HG03045 (cell line): ENCODE measurements around the gene SCNN1G.
A peak's percentile ranks its signal among the peaks of the same experiment; 100 is the strongest.
"Not testable (repeated sequence)": the region's sequence is repeated elsewhere in the genome, so short reads cannot be mapped to it uniquely, and the experiment has no call there.

Experiments used
- ATAC-seq: cut with Tn5 transposase; IDR thresholded peaks from one replicate; pipeline ENCODE4 v1.9.1; 2021; ENCODE audit warnings: mild to moderate bottlenecking, moderate library complexity; ENCODE audit not compliant: unreplicated experiment

The SCNN1G gene, protein sequence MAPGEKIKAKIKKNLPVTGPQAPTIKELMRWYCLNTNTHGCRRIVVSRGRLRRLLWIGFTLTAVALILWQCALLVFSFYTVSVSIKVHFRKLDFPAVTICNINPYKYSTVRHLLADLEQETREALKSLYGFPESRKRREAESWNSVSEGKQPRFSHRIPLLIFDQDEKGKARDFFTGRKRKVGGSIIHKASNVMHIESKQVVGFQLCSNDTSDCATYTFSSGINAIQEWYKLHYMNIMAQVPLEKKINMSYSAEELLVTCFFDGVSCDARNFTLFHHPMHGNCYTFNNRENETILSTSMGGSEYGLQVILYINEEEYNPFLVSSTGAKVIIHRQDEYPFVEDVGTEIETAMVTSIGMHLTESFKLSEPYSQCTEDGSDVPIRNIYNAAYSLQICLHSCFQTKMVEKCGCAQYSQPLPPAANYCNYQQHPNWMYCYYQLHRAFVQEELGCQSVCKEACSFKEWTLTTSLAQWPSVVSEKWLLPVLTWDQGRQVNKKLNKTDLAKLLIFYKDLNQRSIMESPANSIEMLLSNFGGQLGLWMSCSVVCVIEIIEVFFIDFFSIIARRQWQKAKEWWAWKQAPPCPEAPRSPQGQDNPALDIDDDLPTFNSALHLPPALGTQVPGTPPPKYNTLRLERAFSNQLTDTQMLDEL

DNA sequence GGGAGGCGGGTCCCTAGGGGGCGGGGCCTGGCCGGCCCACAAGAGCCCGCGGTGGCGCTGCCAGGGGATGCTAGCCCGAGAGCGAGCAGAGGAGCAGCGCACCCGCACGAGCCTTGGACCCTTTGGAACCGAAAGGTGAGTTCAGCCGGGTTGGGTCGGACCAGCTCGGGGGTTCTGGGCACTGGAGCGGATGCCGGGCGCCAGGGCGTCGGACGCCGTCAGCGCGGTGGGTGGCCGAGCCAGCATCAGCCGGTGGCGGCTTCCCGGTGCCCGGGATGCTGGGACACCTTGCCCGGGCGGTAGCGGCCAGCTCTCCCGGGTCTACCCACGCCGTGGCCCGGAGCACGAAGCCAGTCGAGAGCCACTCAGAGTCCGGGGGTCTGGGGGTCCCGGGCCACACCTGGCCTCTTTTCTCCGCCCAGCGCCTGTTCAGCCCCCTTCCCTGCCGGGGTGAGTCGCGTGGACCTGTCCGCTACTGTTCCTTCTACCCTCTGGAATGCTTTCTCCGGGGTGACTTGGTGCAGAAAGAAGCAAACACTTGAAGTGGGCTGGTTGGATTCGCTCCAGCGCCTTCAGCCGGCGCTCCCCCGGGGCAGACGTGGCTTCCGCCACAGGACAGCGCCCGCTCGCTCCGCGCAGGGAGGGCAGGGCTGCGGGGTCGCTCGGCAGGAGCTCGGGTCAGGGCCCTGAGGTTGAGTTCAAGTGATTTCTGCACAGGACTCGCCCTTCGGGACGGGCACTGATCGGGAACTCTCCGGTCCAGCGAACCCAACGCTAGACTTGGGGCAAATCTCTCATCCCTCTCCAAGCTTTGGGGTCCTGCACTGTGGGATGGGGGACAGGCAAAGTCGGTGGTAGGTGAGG, at the start of gene SCNN1G:
Gene SCNN1G (plus strand): TSS at position 67 of the 864 bp plus-strand sequence. CDS start 3,527 bp downstream, outside the sequence.
- peak; percentile 24 for ATAC-seq

DNA sequence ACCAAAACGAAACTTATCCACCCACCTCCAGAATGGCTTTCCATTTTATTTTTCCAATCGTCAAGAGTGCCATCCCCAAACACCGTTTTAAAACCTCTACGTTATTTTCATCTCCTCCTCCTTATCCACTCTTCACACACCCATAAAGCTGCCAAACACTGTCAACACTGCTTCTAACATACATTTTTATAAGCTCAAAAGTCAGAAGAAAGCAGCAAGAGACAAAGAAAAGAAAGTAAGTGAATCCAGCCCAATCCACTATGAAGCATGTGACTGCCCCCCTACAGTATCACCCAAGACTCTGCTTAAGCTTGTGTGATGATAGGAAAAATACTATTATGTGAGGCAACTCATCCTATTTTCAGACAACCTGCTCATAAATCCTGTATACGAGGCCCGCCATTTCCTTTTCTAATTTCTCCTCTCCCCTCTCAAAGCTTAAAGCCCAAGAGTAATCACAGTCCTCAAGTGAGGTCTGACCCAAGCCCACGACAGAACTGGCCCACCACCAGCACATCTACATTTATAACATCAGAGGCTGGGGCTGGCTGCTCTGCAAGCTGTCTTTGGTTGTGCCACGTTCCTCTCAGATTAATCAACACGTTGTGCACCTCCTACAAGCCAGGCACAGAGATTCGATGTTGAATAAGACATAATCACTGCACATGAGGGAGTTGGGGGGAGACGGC, 49.6 kb upstream of the SCNN1G start:
- ATAC-seq: no peak

DNA sequence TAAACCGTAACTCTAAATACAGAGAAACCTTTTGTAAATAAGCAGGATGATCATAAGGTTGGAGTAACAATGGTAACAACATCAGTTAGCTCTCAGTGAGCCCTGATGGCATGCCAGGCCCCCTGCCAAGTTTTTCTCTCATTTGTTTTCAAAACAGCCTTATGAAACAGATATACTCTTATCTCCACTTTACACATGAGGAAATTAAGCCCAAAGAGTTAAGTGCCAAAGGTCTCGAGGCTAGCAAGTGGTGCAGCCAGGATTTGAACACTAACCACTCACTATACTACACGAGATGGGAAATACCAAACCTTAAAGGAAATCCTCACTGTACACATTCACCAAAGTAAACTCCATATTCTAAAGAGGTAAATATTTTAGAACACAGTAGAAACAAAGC, 48.3 kb upstream of the SCNN1G start:
- ATAC-seq: no peak

DNA sequence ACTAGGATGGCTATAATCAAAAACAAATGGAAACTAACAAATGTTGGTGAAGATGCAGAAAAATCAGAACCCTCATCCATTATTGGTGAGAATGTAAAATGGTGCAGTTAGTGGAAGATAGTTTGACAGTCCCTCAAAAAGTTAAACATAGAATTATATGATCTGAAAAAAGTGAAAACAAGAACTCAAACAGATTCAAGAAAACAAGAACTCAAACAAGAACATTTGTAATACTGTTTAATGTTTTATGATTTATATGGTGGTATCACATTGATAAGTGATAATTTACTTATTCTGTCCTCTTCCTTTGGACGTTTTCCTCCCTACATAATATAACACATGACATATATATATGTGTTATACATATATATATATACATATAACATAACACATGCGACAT, 45.3 kb upstream of the SCNN1G start:
- no peak for ATAC-seq

DNA sequence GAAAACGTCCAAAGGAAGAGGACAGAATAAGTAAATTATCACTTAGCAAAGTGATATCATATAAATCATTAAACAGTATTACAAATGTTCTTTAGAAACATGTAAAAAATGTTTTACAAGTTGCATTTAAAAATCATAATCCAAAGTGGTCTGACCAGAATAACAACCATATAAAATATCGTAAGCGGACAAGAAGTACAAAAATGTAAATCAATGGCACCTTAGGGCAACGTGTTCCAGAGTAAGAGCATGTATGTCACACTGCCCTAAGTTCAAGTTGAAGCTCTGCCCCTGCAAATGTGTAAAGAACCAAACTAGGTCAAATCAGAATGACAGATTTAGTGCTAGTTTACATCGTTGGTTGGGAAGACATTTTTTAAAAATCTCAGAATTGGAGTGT, 44.7 kb upstream of the SCNN1G start:
- no peak for ATAC-seq

DNA sequence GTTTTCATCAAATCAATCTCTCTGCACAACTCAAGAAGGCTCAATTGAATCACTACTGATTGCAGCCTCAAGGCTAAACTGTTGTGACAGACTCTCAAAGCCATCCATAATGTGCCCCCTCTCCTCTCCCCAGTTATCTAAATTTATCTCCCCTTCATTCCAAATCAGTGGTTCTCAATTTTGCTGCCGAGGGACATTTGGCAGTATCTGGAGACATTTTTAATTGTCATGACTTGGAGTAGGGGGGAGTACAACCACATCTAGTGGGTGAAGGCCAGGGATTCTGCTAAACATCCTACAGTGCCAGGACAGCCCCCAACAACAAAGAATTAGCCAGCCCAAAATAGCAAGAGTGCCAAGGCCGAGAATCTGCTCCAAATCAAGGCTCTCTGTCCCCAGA, 42.4 kb upstream of the SCNN1G start:
- no peak for ATAC-seq

DNA sequence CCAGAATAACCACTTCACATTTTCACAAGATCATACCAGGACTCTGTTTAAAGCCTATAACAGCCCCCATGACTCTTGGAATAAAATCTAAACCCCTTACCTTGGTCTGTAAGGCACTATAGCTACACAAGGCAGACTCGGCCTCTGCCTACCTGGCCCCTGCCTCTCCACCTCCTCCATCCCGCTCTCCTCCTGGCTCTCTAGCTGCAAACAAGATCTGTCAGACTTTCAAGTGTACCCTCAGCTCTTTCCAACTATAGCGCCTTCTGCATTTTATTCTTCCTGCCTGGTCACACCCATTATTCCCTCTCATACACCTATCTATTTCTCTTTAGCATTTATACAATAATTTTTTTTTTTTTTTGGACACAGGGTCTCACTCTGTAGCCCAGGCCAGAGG, 41.5 kb upstream of the SCNN1G start:
- ATAC-seq: no peak

DNA sequence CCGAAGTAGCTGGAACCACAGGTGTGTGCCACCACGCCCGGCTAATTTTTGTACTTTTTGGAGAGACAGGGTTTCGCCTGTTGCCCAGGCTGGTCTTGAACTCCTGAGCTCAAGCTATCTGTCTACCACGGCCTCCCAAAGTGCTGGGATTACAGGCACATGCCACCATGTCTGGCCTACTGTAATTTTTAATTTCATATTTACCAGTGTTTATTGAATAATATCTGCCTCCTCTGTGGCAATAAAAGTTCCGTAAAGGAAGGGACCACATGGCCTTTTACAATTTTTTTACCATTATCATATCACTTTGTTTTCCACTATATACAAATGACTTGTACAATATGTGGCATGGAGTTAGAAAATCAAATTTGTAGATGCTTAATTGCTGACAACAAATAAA, 41.0 kb upstream of the SCNN1G start:
- ATAC-seq: no peak

DNA sequence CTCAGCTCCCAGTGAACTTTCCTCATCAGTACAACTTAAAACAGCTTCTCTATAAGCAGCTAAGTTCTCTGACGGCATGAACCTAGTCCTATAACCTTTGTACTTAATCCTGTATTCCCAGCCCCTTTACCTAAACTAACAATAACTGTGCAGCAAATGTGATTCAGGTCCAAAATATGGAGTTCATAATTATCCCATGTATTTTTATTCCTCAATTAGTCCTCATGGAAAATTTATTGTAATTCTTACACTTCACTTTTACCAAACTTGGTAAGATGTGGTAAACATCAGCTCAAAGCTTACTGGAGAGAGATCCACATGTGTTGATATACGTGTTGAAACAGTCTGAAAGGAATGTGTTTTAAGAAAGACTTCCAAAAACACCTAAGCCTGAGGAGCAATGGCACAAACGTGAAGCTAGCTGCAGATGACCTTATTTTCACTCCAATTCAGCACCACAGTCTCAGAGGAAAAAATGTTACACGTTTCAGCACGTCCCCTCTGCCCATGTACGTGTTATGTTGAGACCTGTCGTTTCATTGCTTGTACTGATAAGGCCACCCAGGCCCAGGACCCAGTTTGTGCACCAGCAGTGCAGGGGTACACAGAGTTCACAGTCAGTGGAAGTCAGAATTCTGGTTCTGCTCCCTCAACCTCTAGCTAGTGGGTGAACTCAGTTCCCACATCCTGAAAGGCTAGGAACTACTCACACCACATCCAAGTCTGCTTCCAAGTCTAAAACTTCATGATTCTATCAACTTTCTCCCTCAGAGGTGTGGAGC, 40.4 kb upstream of the SCNN1G start:
- ATAC-seq: no peak

DNA sequence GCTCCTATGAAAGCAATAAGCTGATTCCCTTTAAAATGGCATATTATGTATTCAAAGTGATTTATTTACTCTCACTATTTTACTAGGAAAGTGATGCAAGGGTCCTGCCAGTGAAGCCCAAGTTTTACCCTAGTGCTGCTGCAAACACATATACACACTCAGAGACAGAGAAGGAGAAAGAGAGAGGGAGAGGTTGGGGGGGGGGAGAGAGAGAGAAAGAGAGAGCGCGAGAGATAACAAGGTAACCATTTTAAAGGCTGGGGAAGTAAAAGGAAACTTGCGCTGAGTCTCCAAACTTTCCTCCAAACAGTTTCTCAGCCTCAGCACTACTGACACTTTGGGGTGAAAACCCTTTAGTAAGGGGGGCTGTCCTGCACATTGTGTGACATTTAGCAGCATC, 39.2 kb upstream of the SCNN1G start:
- no peak for ATAC-seq

DNA sequence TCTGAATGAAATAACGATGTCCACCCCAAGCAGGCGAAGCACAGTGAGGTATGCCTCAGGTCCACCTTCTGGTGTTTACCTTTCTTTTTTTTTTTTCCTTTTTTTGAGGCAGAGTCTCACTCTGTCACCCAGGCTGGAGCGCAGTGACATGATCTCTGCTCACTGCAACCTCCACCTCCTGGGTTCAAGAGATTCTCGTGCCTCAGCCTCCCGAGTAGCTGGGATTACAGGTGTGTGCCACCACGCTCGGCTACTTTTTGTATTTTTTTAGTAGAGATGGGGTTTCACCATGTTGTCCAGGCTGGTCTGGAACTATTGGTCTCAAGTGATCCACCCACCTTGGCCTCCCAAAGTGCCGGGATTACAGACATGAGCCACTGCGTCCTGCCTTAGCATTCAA, 38.2 kb upstream of the SCNN1G start:
- not testable (repeated sequence) for ATAC-seq

DNA sequence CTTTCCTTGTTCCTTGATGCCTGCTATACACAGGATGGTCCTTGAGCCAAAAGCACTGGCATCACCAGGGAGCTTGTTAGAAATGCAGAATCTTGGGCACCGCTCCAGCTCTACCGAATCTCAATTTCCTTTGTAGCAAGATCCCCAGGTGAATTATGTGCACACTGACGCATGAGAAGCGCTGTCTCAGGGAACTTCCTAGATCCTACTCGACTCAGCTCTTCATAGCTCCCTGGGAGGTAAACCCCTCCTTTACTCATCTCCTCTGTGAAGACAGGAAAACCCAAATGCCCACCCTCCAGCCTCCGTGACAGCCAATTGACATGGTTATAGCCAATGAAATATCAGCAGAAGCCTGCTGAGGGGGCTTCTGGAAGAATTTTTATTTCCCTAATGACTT, 37.4 kb upstream of the SCNN1G start:
- ATAC-seq: no peak

DNA sequence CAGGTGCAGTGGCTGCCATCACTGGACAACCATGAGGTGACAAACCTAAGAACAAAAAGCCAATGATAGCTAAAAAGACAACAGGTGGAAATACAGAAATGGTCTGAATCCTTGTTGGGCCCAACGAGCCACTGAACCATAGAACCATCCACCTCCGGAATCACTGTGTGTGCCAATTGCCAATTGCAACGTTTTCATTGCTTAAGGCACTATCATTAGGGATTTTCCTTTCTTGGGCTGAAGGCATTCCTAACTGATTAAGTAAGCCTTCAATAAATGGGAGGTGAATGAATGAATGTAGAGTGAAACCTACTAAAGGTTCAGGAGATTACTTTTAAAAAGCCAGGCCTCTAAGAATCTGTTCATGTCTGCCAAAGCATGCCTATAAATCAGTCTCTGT, 36.9 kb upstream of the SCNN1G start:
- no peak for ATAC-seq

DNA sequence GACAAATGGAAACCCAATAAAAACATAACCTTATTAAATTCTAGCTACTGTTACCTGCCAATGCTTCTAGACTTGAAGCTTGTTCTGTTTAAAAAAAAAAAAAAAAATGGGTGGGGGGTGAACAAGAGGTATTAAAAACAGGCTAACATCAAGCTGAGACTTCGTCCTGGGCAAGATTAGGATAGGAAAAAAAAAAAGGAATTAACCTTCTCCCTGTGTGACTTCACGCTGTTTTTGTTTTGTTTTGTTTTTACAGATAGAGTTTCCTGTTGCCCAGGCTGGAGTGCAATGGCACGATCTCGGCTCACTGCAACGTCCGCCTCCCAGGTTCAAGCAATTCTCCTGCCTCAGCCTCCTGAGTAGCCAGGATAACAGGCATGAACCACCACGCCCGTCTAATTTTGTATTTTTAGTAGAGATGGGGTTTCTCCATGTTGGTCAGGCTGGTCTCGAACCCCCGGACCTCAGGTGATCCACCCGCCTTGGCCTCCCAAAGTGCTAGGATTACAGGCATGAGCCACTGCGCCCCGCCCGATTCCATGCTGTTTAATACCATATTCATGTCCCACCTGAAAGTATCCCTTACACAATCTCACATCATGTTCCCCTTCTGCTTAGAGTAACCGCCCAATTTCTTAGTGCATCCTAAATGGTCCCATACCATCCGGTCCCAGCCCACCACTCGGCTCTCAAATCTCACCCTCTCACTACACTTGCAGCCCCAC, 35.5 kb upstream of the SCNN1G start:
- no peak for ATAC-seq

DNA sequence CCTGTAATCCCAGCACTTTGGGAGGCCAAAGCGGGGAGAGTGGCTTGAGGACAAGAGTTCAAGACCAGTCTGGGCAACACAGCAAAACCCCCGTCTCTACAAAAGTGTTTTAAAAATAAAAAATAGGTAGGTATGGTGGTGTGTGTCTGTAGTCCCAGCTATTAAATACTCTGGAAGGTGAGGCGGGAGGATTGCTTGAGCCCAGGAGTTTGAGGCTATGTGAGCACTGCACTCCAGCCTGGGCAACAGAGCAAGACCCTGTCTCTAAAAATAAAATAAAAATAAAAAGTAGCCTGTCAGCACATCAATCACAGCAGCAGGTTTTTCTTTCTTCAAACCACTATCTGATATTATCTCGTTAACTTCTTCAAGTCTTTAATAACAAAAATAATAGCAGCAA, 34.9 kb upstream of the SCNN1G start:
- ATAC-seq: no peak

DNA sequence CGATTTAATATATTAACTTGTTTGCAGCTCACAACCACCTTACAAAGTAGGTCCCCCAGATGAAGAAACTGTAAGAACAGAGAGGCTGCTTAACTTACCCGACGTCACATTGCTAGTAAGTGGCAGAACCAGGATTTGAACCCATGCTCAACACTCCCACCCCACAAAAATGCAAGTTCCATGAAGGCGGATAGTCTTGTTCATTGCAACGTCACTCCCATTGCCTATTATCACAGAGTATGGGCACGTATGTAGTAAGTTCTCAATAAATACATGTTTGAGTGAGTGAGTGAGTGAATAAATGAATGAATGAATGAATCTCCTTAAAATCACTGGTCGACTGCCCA, 34.4 kb upstream of the SCNN1G start:
- ATAC-seq: no peak

DNA sequence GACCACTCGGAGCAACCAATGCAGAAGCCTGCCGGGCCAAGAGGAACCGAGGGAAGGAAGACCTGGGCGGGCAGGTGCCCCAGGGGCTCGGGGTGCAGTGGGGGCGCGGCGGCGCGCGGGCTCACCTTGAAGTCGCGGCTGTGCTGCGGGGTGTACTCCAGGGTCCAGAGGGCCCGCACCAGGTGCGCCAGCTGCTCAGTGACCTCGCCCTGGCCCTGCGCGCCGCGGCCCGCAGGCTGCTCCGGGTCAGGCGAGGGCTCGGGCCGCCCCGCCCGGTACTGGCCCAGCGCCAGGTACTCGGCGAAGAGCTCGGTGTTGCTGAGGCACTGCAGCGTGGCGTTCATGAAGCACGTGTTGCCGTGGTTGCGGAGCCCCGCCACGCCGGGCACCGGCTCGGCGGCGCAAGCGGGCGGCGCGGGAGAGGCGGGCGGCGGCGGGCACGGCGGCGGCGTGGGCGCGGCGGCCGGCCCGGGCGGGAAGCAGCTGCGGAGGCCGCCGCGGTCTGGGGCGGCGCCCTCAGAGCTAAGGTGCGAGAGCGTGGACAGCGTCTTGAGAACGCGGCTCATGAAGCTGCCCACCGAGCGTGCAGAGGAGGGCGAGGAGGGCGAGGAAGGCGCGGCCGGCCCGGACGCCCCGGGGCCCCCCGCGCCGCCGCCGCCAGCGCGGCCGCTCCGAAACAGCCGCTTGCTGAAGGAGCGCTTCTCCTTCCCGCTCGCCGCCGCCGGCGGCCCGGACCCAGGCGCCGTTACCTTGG, 33.9 kb upstream of the SCNN1G start:
- ATAC-seq: peak; percentile 42

DNA sequence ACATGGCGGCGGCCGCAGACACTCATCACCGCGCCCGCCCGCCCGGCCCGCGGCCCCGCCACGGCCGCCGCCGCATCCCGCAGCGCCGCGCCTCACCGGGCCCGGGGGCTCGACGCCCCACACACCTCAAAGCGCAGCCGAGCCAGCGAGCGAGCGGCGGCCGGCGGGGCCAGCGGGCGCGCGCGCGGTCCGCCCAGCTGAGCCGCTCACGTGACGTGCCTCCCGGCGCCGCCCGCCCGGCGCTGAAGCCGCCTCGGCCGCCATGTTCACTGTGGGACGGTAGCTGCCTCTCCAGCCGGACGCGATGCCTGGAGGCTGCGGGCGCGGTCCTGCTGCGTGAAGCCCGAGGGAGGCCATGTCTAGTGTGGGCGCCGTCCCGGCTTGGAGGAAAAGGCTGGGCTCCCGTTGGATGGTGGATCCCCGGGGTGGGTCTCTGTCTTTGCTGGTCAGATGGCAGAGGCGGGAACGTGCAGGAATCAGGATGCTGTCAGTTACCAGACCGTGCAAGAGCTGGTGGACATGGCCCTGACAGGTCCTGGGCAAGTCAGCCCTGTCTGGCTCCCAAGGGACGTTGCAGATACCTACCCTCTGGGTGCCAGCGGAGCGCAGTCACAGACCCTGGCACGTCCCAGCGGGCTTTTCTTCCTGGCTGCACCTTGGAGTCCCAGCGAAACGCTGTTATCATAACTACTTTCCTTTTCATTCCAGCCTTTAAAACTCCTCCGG, 33.1 kb upstream of the SCNN1G start, which contains the start of gene USP31:
Gene USP31 (minus strand): TSS at position 186 of the 726 bp plus-strand sequence. CDS start 182 bp downstream, at position 4.
- peak; percentile 96 for ATAC-seq
